ENCODE data around the gene KCNE3.
"Not testable (repeated sequence)": the region's sequence is repeated elsewhere in the genome, so short reads cannot be mapped to it uniquely, and the experiment has no call there.

Gene KCNE3

DNA sequence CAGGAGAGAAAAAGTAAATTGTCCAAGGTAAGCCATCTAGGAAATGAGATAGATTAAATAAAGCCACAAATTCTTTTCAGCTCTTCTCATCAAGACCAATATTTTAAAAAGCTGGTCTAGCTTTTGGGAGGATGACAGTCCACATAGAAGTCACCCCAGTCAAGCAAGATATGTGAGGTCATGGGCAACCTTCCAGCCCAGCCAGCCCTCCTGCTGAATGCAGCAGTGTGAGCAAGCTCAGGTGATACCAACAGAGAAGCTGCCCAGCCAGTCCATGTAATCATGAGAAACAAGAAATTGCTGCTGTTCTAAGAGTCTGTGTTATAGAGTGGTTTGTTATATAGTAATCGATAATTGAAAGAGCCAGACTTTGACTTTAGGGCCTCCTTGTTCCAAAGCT, 28.7 kb downstream of the KCNE3 start:
- no peak for DNase-seq

- no peak for DNase-seq
Observed at GRCh38 chr11:74437441-74438042, 29.8 kb downstream of the KCNE3 start.

- no peak for DNase-seq
Observed at GRCh38 chr11:74434528-74434927, 32.8 kb downstream of the KCNE3 start.

DNA sequence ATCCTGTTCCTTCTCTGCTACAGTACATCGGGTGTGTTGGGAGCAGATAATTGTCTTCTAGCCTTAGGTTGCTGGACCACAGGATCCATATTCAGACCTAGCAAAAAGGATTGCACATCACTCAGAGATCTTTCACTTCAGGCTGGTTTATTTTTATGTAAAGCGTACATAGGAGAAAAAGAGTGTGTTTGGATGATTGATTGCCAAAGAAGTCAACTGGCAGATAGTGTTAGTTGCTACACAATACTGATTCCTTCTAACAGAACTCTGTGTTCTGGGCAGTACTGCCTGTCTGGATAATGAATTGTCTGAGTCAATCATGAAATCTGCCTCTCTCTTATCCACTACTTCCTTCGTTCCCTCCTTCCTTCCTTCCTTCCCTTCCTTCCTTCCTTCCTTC, 38.1 kb downstream of the KCNE3 start:
- no peak for DNase-seq

DNA sequence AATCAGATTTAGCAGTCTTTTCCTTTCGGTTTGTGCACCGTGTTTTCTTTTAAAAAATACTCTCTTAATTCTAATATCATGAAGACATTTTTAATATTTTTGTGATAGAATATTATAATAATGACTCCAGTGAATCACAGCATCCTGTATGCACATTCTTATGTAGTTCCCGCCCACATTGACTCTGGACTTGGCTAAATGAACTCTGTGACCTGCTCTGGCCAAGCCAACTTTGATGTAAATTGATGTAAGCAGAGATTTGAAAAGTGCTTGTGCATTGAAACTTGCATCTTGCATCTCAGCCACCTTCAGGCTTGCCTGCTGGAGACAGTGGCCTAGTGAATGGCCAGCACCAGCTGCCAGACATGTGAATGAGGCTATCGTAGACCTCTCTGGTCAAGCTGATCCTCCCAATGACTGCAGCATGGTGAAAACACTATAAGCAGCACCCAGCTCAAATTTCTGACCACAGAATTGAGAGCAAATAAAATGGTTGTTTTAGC, 39.9 kb downstream of the KCNE3 start:
- no peak for DNase-seq

DNA sequence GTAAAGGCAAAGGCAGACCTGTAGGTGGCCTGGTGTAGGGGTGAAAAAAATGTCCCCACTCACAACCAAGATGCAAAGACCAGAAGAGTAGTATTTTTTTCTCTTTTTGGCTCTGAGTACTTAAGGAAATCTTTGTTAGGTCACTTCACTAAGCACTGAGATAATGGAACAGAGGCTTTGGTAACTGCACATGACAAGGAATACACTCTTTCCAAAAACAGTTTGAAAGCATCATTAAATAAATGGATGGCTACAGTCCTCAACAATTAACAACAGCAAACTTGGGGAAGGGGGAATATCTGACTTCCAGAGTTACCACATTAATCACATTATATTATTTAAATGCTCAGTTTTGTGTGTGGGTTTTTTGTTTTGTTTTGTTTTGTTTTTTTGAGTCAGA, 42.2 kb downstream of the KCNE3 start:
- no peak for DNase-seq

- DNase-seq, result no peak
Observed at GRCh38 chr11:74418509-74418895, 48.8 kb downstream of the KCNE3 start.

GRCh38 chr11:74417860-74418508, 49.4 kb downstream of the KCNE3 start:
- no peak for DNase-seq

GRCh38 chr11:74417379-74417804, 50.0 kb downstream of the KCNE3 start:
- DNase-seq, result no peak

- DNase-seq, result not testable (repeated sequence)
Observed at GRCh38 chr11:74416974-74417373, 50.4 kb downstream of the KCNE3 start.

DNA sequence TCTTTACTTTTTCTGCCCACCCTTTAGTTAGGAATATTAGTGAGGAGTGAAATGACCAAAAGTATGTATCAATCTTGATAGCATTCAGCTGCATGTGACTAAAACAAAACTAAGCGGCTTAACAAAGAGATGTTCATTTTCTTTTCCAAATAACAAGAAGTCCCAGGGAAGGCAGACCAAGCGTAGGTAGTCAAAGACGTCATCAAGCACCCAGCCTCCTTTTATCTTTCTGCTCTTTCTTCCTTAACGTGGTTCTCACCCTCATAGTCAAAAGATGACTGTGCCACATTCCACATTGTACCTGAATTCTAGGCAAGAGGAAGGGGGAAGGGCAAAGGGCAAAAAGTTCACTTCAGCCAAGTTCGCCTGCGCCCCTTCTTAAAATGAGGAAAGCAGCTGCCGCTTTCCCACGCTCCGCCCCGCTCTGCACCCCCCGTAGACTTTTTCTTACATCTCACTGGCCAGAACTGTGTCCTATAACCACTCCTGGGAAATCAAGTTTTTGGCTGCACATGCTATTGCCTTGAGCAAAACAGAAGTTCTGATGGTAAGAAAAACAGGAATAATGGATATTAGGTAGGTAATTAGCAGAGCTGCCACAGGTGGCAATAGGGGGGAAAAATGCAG, 54.5 kb downstream of the KCNE3 start:
- DNase-seq, result no peak

DNA sequence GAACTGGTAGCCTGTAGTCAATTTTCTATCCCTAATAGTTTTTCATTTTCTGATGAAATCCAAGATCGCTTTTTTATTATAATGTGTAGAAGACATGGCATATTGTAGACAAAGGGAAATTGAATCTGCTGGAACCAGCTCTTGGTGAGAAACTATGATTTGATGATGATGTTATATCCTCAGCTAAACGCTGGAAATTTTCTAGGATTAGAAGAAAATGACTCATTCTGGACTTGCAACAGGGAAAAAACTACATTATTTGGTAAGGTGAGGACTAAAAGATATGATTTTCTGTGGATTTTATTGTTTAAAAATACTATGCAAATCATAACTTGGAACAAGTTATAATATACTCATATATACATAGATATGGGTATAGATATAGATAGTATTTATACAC, 55.0 kb downstream of the KCNE3 start:
- no peak for DNase-seq

DNA sequence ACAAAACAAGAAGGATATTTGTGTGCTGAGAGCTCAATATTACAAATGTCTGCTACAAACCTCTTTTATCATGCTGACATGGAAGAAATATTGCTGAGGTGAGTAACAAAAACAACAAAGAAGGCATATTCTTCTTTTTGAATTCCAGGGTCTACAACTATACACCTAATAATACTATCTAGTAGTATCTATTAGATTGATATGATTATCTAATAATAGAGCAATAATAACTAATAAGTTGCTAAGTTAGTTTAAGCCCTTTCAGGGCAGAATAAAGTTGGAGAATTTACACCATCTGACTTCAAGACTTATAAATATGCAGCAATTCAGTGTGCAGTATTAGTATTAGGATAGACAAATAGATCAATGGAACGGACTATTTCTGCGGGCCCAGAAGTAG, 57.7 kb downstream of the KCNE3 start:
- DNase-seq, result no peak
